Measurements from ENCODE around the gene LPIN1.

DNA sequence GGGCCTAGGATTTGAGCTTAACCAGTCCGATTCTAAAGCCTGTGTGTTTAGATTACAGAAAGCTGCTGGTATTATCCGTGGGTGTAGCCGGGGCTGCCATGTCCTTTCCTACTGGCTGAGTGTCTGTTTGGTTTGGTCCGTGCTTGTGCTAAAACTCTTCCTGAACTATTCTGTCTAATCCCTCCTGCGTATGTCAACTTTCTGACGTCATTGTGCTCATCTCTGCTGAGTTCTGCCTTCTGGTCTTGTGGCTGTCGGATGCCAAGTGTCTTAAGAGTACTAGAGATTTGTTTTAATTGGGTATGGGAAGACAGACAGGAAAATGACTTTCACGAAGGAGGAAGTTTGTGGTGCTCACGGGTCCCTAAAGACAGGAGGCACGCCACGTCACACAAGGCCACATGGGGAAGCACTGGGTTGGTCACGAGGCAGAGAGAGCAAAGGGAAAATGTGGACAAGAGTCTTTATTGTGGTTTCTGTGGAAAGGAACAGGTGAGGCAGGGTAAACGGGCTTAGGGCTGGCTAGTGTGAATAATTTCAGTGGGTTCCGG, 44.6 kb upstream of the LPIN1 start:
- TF ChIP-seq, protein P1, sequence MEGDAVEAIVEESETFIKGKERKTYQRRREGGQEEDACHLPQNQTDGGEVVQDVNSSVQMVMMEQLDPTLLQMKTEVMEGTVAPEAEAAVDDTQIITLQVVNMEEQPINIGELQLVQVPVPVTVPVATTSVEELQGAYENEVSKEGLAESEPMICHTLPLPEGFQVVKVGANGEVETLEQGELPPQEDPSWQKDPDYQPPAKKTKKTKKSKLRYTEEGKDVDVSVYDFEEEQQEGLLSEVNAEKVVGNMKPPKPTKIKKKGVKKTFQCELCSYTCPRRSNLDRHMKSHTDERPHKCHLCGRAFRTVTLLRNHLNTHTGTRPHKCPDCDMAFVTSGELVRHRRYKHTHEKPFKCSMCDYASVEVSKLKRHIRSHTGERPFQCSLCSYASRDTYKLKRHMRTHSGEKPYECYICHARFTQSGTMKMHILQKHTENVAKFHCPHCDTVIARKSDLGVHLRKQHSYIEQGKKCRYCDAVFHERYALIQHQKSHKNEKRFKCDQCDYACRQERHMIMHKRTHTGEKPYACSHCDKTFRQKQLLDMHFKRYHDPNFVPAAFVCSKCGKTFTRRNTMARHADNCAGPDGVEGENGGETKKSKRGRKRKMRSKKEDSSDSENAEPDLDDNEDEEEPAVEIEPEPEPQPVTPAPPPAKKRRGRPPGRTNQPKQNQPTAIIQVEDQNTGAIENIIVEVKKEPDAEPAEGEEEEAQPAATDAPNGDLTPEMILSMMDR (conservative IDR thresholded peaks at IDR 0.05; ENCODE audit: low read depth, low read length): no peak
- no peak for TF ChIP-seq EZH2 (IDR thresholded peaks at IDR 0.05; ENCODE audit: borderline replicate concordance, low read depth, low read length, poor library complexity, severe bottlenecking)
